ENCODE measurements around the gene GABRB1.

The GABRB1 gene

DNA sequence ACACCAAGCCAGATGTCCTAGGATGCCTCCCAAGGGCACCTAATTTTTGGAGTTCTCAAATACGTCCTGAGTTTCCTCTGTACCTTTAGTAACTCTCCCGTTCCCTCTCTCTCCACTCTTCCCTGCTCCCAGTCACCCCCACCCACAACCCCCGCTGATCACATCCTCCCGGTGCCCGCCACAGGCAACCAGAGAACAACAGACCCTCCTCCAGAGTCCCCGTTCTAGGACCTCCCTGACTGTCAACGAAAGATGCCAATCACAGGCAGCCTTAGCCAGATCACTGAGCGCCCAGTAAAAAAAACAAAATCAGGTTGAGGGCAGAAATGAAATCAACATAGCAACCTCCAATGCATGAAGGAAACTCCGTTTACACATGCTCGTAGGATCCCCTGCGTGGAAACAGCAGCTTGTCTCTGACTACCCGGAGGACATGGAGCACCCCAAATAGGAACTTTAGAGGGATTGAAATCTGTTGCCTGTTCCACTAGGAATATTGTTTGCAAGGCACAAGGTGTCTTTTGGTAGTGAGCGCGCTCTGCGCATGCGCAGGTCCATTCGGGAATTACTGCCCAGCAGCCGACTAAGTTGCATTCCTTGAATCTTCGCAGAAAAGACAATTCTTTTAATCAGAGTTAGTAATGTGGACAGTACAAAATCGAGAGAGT lies at the start of gene GABRB1:
GABRB1 (plus strand) TSS at position 557 of the 668 bp plus-strand sequence.
- DNase-seq: no peak

DNA sequence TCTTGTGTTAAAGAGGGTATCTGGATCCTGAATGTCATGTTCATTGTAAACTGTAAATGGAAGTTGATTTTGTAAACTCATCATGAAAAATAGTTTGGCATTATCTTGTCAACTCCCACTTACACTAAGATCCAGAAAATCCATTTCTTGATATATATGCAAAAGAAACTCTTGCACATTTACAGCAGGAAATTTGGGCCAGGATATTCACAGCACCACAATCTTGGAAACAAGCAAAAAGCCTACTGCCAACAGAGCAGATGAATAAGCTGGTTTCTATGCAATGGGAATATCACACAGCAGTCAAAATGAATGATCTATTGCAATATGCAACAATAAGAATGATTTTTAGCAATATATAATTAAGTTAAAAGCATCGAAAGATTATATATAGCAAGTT lies 46.6 kb upstream of the GABRB1 start:
- no peak for DNase-seq

DNA sequence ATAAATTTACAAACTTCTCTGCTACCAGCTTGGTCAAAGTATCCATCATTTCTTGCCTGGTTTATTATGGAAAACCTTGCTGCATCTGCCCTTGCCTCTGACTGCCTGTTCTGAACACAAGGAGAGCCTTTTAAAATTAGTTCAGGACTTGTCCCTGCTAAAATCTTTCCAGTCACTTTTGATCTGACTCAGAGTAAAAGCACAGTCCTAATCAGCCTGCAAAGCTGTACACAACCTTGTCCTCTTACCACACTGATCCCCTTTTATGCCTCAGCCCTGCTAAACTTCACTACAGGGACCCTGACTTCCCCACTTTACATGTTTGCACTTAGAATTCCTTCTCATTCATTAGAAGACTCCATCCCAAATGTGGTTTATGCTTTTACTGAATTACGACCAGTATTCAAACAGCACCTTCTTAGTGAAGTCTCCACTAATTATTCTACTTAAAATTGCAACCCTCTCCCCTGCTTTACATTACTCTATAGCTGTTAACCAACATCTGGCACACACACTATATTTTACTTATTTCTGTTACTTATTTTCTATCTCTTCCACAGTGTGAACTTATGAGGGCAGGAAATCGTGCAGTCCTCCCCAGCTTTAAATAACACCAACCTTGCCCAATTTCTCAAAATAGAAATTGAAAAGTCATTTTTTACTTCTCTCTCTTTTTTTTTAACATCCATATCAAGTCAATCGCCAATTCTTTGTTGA lies 44.3 kb upstream of the GABRB1 start:
- DNase-seq: no peak

DNA sequence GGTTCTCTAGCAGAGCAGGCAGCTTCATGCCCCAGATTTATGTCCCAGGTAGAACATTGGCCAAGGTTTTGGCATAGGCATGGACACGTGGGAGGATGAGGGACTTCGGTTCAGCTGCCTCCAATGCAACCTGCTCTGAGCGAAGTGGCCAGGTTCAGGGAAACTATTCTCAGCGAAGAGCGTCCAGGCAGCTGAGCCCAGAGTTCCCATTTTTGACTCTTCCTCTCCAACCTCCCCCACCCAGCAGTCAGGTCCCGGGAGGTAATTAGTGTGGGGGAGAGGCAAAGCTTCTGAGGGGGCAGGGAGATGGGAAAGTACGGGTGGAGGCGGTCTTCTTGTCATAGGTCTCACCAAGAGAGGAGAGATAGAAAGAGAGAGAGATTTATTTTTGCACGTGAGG lies 39.0 kb upstream of the GABRB1 start:
- DNase-seq: no peak

DNA sequence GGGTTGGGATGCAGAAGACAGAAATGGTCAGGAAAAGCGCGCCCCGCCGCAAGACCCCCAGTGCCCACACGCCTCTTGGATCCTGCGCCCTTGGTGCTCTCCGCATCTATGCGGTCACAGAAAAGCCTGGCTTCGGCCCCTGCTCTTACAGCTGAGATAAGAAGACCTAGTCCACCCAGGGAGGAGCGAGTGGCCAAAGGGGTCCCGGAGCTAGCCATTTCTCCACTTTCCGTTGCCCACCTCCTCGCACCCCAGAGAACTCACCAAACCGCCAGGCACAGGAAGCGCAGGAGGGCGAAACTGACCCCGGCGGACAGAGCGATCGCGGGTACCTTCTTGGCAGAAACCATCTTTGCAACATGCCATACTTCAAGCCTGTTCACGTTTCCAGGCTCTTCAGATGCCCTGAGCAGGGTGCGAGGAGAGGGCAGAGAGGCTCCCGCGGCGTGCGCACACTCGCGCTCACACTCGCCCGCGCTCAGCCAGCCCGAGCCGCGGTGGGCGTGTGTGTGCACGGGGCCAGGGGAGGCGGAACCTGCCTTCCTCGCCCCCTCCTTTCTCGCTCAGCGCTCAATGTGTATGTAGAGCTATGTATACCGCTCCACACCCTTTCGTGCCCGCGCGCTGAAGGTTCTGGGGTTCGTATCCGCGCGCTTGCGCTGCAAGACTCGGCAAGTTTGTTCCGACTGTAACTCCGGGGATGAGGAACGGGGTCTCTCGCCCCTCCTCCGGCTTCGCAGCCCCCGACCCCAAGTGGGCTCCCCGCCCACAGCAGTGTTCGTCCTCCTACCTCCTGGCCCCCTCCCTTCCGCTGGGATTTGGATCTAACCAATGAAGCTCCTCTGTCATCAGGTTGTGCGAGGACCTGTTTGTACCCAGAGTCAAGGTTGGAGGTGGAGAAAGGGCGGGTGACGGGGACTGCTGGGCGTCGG lies 38.0 kb upstream of the GABRB1 start, which contains the start of gene GABRA4:
GABRA4 (minus strand) TSS at position 507 of the 932 bp plus-strand sequence; CDS start at position 350, 157 bp downstream.
- DNase-seq: no peak

GRCh38 chr4:46994007-46994405 lies 37.4 kb upstream of the GABRB1 start:
- no peak for DNase-seq

GRCh38 chr4:46999566-46999965 lies 31.8 kb upstream of the GABRB1 start:
- no peak for DNase-seq

DNA sequence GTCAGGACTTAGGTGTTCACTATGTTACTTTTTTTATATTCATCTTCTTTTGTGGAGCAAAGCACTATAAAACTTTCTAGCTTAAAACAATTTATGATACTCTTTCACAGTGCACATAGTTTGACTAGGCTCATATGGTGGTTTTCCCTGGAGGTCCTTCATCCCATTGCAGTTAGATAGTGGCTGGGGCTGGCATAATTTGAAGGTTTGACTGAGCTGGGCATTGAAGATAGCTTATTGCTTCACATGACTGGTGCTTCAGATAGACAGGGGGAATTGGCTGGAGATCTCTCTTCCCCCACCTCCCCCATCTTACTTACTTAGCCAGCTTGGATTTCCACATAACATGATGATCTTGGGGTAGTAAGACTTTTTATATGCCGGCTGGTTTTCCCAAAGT lies 31.0 kb upstream of the GABRB1 start:
- no peak for DNase-seq

- DNase-seq: no peak
These were observed 28.8 kb upstream of the GABRB1 start for GRCh38 chr4:47002580-47002979.

- DNase-seq: no peak
These were observed 20.9 kb upstream of the GABRB1 start for GRCh38 chr4:47010347-47010911.

- no peak for DNase-seq
These were observed 20.4 kb upstream of the GABRB1 start for GRCh38 chr4:47010912-47011446.

- DNase-seq: no peak
These were observed 18.7 kb upstream of the GABRB1 start for GRCh38 chr4:47012676-47013075.

GRCh38 chr4:47013373-47013772 lies 18.0 kb upstream of the GABRB1 start:
- DNase-seq: no peak

DNA sequence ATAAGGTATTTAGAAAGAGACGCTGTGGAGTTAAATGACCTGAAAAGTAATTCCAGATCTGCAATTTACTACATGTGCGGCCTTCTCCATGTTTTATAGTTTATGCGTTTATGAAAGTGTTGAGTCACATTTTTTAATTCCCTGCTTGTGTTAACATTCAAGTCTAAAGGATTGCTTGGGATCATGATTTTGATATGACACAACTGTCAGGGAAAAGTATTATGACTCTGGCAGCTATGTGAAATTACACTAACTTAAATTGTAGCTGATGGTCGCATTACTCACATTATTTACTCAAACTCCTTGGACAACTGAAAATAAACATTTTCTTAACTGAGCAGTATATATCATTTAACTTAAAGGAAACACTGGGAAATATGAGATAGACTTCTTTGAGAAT lies 14.3 kb upstream of the GABRB1 start:
- DNase-seq: no peak

GRCh38 chr4:47017494-47017893 lies 13.9 kb upstream of the GABRB1 start:
- DNase-seq: no peak

GRCh38 chr4:47031751-47032404 lies 511 bp downstream of the GABRB1 start:
- no peak for DNase-seq

DNA sequence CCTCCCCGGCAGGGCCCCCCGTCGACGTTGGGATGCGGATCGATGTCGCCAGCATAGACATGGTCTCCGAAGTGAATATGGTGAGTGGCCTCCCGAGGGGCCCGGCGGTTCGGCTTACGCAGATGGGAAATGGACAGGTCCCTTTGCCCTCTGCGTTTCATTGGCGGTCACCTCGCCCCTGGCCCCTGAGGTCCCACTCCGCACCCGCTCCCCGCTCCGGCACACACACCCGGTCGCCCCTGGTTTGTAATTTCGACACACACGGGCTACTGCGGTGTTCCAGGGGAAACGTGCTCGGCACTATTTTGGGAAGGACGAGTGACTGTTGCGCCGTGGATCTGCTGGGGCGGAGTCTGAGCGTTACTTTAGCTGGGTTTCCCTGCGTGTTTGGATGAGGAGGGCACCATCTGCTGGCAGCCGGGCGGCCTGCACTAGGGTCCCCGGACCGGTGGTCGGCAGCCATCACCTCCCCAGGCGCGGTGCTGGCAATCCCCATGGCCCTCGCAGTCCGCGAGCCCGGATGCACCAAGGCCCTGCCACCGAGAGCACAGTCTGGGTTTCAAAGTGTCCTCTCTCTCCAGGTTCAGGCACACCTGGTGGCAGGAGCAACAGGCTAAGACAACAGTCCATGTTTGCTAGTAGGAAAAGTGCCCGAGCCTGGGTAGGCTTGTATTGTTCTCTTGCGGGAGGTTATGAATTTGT lies 1.2 kb downstream of the GABRB1 start:
- peak; percentile 11 for DNase-seq

GRCh38 chr4:47038263-47038662 lies 6.9 kb downstream of the GABRB1 start:
- DNase-seq: no peak

- DNase-seq: no peak
These were observed 9.5 kb downstream of the GABRB1 start for GRCh38 chr4:47040828-47041227.

DNA sequence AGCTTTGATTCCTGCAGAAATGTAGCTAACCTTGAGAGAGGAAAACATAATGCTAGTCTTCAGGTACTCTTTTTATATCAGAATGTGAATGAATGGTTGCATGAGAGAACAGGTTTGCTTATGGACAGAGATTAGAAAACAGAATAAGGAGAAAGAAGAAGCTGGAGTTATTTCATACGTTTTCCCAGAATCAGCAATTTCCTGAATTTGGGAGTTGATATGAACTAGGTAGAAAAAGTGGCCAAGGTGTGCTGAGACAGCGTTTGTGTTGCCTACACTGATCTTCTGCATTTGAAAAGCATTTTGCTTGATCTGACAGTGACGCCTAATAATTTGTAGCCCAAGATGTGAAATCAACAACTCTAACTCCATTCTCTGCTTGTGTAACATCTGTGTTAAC lies 12.5 kb downstream of the GABRB1 start:
- no peak for DNase-seq

DNA sequence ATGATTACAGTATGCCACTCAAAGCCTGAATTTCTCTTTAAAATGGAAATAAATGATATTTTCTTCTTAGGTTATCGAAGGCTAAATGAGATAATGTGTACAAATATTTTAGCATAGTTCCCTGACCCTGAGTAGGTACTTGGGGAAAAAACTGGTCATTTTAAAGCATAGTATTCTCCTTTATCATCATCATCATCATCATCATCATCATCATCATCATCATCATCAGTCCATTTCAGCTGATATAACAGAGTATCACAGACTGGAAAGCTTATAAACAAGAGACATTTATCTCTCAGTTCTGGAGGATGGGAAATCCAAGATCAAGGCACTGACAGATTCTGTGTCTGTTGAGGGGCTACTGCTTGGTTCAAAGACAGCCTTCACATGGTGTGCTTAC lies 13.9 kb downstream of the GABRB1 start:
- no peak for DNase-seq

- no peak for DNase-seq
These were observed 18.0 kb downstream of the GABRB1 start for GRCh38 chr4:47049347-47049746.

Data from CD4-positive, alpha-beta T cell treated with Interferon gamma for 1 hour (primary cell).